NOMO-1 treated with dmso at 0.1 percent for 144 hours (cell line): Measurements from ENCODE around the gene RCAN1.

Experiments used
- DNase-seq: peaks from one replicate; lab custom pipeline; 2025; ENCODE audit not compliant: unreplicated experiment; lab: John Stamatoyannopoulos, UW

The RCAN1 gene

DNA sequence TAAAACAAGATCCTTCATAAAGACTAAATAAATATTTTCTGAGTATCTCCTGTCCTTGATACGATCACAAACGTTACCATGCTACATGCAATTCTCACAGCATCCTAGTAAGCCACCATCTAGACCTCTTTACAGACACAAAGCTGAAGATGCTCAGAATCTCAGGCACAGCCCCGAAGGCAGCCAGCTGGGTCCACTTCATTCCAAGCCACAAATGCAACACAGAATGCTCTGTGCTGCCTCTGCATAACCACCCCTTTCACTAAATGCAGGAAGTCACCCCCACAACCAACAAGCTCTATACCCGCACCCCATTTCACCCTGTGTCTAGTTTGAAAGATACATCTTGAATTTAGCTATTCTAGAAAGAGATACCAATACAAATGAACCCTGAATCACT lies 12.9 kb downstream of the RCAN1 start:
- no peak for DNase-seq

- no peak for DNase-seq
Measured at GRCh38 chr21:34599534-34600101, 15.3 kb downstream of the RCAN1 start.

DNA sequence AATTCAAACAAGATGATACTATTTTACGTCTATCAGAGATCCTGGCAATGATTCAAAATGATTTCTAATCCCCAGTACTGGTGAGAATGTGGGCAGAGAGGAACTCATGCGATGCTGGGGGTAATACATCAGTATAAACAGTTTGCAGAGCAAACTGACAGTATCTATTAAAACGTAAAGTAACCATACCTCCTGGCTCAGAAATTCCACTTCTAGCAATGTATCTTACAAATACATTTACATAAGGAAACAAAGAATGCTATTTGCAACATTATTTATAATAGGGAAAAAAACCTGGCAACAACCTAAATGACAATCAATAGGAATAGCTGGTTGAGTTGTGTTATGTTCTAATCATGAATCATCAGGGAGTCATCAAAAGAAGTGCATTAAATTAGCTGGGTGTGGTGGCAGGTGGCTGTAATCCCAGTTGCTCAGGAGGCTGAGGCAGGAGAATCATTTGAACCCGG lies 15.9 kb downstream of the RCAN1 start:
- DNase-seq: no peak

GRCh38 chr21:34597406-34597805 lies 17.5 kb downstream of the RCAN1 start:
- no peak for DNase-seq

GRCh38 chr21:34596561-34597271 lies 18.2 kb downstream of the RCAN1 start:
- no peak for DNase-seq

GRCh38 chr21:34595457-34595856 lies 19.5 kb downstream of the RCAN1 start:
- no peak for DNase-seq

DNA sequence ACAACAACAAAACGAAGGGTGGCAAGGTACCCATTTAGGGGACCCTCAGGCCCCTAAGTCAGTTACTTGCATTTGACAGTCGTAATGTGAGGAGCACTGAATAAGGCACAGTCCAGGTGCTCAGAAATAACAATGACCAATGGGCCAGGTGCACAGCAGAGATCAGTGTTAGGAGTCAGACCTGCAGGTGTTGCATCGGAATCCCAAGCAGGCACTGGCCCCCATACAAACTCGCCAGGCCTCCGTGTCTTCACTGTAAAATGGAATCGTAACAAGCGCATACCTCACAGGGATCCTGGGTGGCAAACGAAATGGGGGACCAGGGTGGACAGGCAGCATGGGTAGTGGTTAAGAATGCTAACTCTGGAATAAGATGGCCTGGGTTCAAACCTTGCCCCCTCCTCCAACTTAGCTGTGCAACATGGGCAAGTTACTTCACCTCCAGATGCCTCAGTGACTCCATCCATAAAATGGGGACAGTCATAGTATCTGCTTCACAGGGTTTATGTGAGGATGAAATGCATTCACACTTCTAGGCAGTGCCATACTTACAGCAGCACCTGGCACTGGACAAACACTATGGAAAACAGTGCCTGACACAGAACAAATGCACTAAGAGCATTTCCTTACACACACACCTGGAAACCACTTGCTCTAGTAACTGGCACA lies 20.2 kb downstream of the RCAN1 start:
- DNase-seq: no peak

DNA sequence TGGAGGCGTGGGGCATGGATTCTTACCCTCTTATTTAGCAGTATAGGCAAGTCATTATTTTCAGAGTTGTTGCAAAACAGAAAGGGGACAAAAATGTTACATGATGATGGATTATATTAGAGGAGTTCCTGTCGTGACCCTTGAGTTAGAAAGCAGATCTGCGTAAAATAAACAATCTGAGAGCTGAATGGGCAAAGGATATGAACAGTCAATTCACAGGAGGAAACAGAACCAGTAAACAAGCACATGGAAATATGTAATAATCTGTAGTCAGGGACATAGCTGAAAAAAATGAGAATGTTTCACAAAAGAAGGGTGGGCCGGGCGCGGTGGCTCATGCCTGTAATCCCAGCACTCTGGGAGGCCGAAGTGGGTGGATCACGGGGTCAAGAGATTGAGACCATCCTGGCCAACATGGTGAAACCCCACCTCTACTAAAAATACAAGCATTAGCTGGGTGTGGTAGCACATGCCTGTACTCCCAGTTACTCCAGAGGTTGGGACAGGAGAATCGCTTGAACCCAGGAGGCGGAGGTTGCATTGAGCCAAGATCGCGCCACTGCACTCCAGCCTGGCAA lies 20.9 kb downstream of the RCAN1 start:
- DNase-seq: no peak

DNA sequence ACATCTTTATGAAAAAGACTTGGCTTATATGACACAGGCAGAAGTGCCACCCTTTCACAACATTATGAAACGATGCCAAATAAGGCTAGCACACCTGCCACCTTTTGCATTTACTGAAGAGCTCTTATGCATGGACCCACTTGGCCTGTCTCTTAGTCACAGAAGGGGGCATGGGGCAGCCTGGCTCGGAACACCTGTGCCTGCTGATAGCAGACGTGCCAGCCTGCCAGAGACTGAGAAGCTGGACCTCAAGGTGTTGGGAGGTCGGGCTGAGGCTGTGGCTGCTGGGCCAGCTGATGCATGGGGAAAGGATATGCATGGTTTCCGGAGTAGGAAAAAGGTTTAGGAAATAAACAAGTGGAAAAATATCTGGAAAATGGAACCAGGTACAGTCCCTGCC lies 21.5 kb downstream of the RCAN1 start:
- no peak for DNase-seq

DNA sequence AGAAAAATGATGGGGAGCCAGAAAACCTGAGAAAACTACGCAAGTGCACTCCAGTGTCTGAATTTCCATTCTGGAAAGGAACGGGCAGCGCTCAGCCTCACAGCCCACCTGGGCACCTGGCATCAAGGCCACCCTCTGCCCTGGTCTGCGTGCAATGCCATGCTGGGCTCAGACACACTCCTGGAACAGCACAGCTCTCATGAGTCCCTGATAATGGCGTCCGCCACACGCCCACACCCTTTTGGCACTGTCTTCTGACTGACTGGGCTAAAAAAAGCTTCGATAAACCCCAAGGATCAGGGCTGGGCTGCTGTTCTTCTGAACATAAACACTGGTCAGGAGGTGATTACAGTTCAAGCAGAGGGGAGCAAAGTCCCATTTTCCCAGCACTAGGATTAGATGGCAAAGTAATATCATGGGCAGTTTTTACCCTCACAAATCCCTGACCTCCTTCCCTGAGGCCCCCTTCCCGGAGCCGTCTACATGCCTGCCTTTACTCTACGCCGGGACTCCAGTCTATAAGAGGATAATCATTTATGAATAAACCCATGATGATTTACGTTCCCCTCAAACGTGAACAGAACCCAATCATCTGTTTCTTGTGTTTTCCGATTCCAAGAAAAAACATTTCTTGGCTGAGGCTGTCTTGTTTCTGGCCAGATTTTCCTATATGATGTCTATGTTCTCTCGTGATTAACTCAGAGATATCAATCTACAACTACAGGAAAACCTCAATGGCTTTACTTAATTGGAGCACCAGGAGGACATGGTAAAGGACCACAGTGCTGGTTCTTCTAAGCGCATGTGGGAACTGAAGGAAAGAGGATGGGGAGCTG lies 22.6 kb downstream of the RCAN1 start:
- no peak for DNase-seq

DNA sequence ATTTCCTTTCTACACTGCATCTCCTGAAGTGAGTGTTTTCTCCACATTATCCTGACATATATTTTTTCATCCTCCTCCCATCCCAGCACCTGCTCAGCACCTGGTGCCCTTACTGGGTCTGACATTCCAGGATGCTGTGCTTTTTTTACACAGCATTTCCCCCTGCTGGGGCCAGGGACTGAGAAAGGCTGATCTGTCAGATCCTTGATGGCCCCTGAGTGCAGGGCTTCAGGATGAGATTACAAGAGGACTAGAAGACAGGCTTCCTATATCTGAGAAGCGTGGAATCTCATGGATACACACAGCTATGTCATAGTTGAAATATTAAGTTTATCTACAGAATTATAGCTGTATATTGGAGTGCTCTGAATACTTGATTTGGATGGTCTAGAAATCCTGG lies 24.4 kb downstream of the RCAN1 start:
- no peak for DNase-seq

GRCh38 chr21:34589511-34590282 lies 25.2 kb downstream of the RCAN1 start:
- DNase-seq: no peak

GRCh38 chr21:34583926-34584563 lies 30.9 kb downstream of the RCAN1 start:
- DNase-seq: no peak

DNA sequence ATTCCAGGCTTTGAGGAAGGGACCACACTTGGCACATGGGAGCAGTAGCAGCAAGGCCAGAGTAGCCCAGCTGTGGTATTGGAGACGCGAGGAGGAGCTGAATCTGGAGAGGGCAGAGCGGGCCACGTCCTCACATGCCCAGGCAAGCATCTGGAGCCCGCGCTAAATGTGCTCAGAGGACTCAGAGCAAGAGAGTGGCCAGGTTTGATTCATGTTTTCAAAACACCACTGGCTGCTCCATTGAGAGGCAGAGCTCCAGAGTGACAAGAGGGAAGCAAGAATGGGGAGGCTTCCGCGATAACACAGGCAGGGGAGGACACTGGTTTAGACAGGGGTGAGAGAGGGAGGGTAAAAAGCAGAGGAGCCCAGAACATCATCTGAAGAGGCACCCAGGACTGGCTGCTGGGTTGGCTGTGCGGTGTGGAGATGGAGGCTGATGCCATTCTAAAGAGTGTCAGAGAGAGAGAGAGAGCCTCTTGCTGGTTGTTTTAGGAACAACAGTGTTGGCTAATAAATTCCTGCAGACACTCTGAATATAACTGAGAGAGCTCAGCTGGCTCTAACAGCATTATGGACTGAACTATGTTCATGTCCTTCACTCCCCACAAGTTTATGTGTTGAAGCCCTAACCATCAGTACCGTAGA lies 32.3 kb downstream of the RCAN1 start:
- peak; percentile 32 for DNase-seq

DNA sequence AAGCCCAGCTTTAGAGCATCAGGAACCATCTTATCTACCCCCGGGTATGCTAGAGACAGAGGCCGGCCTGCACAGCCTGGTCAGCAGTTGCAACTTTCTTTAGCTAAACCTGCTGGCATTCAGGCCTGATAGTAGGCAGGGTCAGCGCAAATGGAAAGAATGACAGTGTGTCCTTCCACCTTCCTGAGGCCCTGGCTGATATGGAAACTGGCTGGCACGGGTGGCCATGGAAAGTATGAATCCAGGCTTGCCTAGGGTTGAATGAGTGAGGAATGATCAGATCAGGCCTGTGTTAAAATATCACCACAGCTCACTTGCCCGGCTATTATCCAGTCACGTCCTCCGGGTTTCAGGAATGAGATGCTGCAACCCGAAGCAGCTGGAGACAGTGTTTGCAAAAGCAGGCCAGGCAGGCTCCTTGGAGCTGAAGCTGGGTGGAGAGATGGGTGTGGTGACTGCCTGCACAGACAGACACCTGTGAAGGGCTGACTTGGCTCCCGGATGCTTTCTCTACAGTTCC lies 34.7 kb downstream of the RCAN1 start:
- DNase-seq: no peak

GRCh38 chr21:34579411-34579810 lies 35.5 kb downstream of the RCAN1 start:
- DNase-seq: no peak

- no peak for DNase-seq
Measured at GRCh38 chr21:34576041-34576511, 38.8 kb downstream of the RCAN1 start.

GRCh38 chr21:34574601-34575529 lies 40.0 kb downstream of the RCAN1 start:
- no peak for DNase-seq
